GM19395 (cell line): ENCODE results near the gene CBY1.

ENCODE experiments used
- ATAC-seq: cut with Tn5 transposase; IDR thresholded peaks from one replicate; pipeline ENCODE4 v1.9.1; 2021; ENCODE audit warnings: mild to moderate bottlenecking, moderate library complexity; ENCODE audit not compliant: unreplicated experiment

CBY1 gene

GRCh38 chr22:38645430-38645829 is 11.0 kb upstream of the CBY1 start:
- ATAC-seq: no peak

GRCh38 chr22:38649841-38650522 is 6.5 kb upstream of the CBY1 start:
- no peak for ATAC-seq

GRCh38 chr22:38652859-38653258 is 3.6 kb upstream of the CBY1 start:
- ATAC-seq: no peak

- ATAC-seq: no peak
These were observed 2.7 kb upstream of the CBY1 start for GRCh38 chr22:38653741-38654140.

GRCh38 chr22:38655519-38656255 is 751 bp upstream of the CBY1 start:
- no peak for ATAC-seq

- ATAC-seq: no peak
These were observed 839 bp downstream of the CBY1 start for GRCh38 chr22:38657045-38657909.

GRCh38 chr22:38674888-38675287 is 18.4 kb downstream of the CBY1 start:
- ATAC-seq: no peak

GRCh38 chr22:38675833-38676232 is 19.4 kb downstream of the CBY1 start:
- no peak for ATAC-seq

GRCh38 chr22:38681582-38682335 is 25.3 kb downstream of the CBY1 start, which contains the start of gene TOMM22:
TOMM22 (plus strand) TSS chr22:38681957; CDS start chr22:38681979, 22 bp downstream.
- peak; percentile 90 for ATAC-seq

- no peak for ATAC-seq
These were observed 28.5 kb downstream of the CBY1 start for GRCh38 chr22:38684895-38685294.

- ATAC-seq: no peak
These were observed 29.3 kb downstream of the CBY1 start for GRCh38 chr22:38685761-38686160.

- no peak for ATAC-seq
These were observed 33.2 kb downstream of the CBY1 start for GRCh38 chr22:38689651-38690050.

GRCh38 chr22:38694049-38694448 is 37.6 kb downstream of the CBY1 start:
- ATAC-seq: no peak

GRCh38 chr22:38694940-38695339 is 38.5 kb downstream of the CBY1 start:
- no peak for ATAC-seq

GRCh38 chr22:38696606-38697424 is 40.4 kb downstream of the CBY1 start:
- no peak for ATAC-seq

GRCh38 chr22:38697425-38698089 is 41.1 kb downstream of the CBY1 start:
- no peak for ATAC-seq

GRCh38 chr22:38698407-38699094 is 42.1 kb downstream of the CBY1 start:
- no peak for ATAC-seq

- ATAC-seq: no peak
These were observed 42.7 kb downstream of the CBY1 start for GRCh38 chr22:38699143-38699542.

- no peak for ATAC-seq
These were observed 43.3 kb downstream of the CBY1 start for GRCh38 chr22:38699784-38700183.
